ENCODE measurements around the gene RAET1E.
"Not testable (repeated sequence)": the region's sequence is repeated elsewhere in the genome, so short reads cannot be mapped to it uniquely, and the experiment has no call there.

The RAET1E gene

DNA sequence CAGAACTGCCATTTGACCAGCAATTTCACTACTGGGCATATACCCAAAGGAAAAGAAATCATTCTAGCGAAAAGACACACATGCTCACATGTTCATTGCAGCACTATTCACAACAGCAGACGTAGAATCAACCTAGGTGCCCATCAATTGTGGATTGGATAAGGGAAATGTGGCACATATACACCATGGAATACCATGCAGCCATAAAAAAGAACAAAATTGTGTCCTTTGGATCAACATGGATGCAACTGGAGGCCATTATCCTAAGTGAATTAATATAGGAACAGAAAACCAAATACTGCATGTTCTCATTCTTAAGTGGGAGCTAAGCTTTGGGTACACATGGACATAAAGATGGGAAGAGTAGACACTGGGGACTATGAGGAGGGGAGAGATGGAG, 16.1 kb downstream of the RAET1E start:
- H3K4me1 Mint-ChIP-seq: peaks cover 0 to 2% of the 10 kb centered on the region in 2 donors
- no peaks in the 10 kb centered on the region for H3K9me3 Mint-ChIP-seq
- no peak for DNase-seq
- no peak overlapping the region for H3K27ac Mint-ChIP-seq
- H3K4me3 Mint-ChIP-seq: no peak overlapping the region
- no peak for ATAC-seq (replicated peaks)
- no peaks in the 10 kb centered on the region for H3K36me3 Mint-ChIP-seq
- peaks cover 56 to 69% of the 10 kb centered on the region in 2 donors for H3K27me3 Mint-ChIP-seq

DNA sequence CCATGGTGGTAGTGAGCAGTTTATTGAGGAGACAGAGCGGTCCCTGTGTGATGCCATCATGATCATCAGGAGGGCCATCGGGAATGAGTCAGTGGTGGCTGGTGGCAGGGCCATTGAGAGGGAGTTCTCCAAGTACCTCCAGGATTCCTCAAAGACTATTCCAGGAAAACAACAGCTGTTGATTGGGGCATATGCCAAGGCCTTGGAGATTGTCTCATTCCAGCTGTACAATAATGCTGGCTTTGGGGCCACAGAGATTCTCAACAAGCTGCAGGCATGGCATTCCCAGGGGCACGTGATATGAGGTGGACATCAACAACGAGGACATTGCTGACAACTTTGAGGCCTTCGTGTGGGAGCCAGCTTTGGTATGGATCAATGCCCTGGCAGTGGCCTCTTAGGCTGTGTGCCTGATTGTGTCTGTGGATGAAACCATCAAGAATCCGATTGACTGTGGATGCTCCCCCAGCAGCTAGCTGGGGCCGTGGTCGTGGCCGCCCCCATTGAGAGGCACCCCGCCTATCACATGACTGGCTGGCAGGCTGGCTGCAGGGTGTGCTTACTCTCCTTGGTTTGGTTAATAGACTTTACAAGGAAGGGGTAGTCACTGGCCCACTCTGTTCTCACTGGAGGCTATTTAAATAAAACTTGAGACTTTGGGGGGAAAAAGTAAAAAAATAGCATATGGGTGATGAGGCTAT, 16.7 kb downstream of the RAET1E start:
- H3K27me3 Mint-ChIP-seq: peaks cover 57 to 74% of the 10 kb centered on the region in 2 donors
- DNase-seq (no peak), ATAC-seq (replicated peaks) (no peak)
- peaks cover 0 to 2% of the 10 kb centered on the region in 2 donors for H3K4me1 Mint-ChIP-seq
- H3K4me3 Mint-ChIP-seq: no peak overlapping the region
- no peaks in the 10 kb centered on the region for H3K36me3 Mint-ChIP-seq
- H3K27ac Mint-ChIP-seq: no peak overlapping the region
- H3K9me3 Mint-ChIP-seq: no peaks in the 10 kb centered on the region

DNA sequence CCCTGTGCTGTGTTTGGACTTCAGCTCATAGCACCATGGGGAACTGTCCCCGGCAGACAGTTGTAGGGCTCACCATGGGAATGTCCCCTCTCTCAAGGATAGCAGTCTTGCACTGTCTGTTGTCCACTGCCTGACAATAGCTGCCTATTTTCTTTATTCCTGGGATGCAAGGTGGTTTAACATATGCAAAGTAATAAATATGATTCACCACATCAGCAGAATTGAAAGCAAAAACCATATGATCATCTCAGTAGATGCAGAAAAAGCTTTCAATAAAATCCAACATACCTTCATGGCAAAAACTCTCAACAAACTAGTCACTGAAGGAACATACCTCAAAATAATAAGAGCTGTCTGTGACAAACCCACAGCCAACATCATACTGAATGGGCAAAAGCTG, 20.3 kb downstream of the RAET1E start:
- ATAC-seq (replicated peaks) (no peak), DNase-seq (no peak)
- Mint-ChIP-seq H3K4me1 (peaks cover 0 to 2% of the 10 kb centered on the region in 2 donors), H3K4me3 (no peak overlapping the region), H3K36me3 (no peaks in the 10 kb centered on the region), H3K27ac (no peak overlapping the region), H3K9me3 (no peaks in the 10 kb centered on the region), H3K27me3 (peaks cover 65 to 77% of the 10 kb centered on the region in 2 donors)

DNA sequence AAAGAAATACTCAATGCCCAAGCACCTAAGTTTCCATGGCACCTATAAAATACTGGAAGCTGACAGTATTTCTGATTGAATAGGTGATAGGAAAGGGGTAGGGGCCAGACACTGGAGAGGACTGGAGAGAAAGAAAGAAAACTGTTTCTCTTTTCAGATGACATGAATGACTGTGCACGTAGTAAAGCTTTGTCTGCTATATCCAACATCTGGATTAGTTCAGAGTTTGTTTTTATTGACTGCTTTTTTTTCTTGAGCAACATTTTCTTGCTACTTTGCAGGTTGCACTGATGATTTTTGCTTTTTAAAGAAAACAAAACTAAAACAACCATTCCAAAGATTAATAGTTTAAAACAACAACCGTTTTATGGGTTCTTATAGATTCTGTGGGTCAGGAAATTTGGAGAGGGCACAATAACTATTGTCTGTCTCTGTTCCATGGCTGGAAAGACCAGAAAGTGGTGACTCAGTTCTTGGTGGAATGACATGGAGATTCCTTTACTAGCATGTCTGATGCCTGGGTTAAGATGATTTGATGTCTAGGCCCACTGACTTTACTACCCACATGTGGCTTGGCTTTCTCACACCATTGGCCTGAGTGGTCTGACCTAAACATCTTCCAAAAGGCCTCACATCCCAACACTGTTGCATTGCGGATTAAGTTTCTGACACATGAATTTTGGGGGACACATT, 21.5 kb downstream of the RAET1E start:
- Mint-ChIP-seq H3K27me3 (peaks cover 67 to 76% of the 10 kb centered on the region in 2 donors), H3K36me3 (no peaks in the 10 kb centered on the region), H3K4me1 (peaks cover 0 to 2% of the 10 kb centered on the region in 2 donors), H3K27ac (no peak overlapping the region), H3K9me3 (peaks cover 4 to 9% of the 10 kb centered on the region in 2 donors), H3K4me3 (no peak overlapping the region)
- no peak for DNase-seq
- no peak for ATAC-seq (replicated peaks)

DNA sequence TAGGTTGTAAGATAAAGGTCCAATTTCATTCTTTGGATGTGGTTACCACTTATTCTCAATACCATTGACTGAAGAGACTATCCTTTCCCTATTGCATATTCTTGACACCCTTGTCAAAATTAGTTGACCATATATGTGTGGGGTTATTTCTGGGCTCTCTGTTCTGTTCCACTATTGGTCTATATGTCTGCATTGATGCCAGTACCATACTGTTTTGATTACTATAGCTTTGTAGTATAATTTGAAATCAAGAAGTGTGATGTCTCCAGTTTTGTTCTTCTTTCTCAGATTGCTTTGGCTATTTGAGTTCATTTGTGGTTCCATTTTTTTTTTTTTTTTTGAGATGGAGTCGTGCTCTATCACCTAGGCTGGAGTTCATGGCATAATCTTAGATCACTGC, 25.7 kb downstream of the RAET1E start:
- Mint-ChIP-seq H3K36me3 (no peaks in the 10 kb centered on the region), H3K27me3 (peaks cover 35 to 45% of the 10 kb centered on the region in 2 donors), H3K9me3 (peaks cover 4 to 9% of the 10 kb centered on the region in 2 donors), H3K4me1 (peaks cover 0 to 3% of the 10 kb centered on the region in 2 donors), H3K27ac (no peak overlapping the region), H3K4me3 (no peak overlapping the region)
- ATAC-seq (replicated peaks) (no peak), DNase-seq (no peak)

DNA sequence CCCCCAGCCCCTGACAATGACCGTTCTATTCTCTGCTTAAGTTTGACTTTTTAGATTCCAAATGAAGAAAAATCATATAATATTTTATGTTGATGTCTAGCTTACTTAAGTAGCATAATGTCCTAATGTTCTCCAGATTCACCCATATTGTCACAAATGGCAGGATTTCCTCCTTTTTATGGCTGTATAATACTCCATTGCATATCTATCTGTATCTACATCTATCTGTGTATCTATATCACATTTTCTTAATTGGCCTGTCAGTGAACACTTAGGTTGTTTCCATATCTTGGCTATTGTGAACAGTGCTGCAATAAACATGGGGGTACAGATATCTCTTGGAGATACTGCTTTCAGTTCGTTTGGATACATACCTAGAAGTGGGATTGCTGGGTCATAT, 26.7 kb downstream of the RAET1E start:
- ATAC-seq (replicated peaks) (no peak), DNase-seq (no peak)
- no peaks in the 10 kb centered on the region for H3K36me3 Mint-ChIP-seq
- H3K4me3 Mint-ChIP-seq: no peak overlapping the region
- H3K27ac Mint-ChIP-seq: no peak overlapping the region
- H3K4me1 Mint-ChIP-seq: peaks cover 0 to 3% of the 10 kb centered on the region in 2 donors
- H3K27me3 Mint-ChIP-seq: peaks cover 26 to 37% of the 10 kb centered on the region in 2 donors
- H3K9me3 Mint-ChIP-seq: peaks cover 4 to 9% of the 10 kb centered on the region in 2 donors

DNA sequence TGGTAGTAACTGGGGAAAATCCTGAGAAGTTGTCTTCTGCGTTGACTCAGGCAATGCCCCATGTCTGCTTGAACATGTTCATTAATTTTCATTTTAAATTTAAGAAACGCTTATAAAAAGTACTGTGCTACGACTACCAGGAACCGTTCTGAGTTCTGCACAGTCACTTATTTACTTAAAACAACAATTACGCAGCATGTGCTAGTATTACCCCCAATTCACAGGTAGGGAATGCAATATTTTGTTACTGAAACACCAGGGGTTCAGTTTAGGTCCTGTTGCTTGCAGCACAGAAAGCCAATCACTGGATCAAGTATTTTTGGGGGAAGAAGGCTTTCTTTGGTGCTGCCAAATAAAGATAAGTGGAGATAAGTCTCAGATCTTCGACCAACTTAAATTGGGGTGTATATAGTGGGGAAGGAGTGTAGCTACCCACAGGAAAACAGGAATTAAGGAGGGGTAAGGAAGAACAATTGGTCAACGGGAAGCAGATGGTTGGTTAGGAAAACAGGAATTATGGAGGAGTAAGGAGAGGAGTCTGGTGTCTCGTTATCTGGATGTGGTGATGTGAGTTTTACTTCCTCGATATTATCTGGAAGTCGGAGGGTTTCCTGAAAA, 28.5 kb downstream of the RAET1E start:
- H3K27ac Mint-ChIP-seq: no peak overlapping the region
- H3K27me3 Mint-ChIP-seq: peaks cover 23 to 32% of the 10 kb centered on the region in 2 donors
- H3K36me3 Mint-ChIP-seq: no peaks in the 10 kb centered on the region
- H3K9me3 Mint-ChIP-seq: peaks cover 4 to 9% of the 10 kb centered on the region in 2 donors
- H3K4me1 Mint-ChIP-seq: peaks cover 0 to 3% of the 10 kb centered on the region in 2 donors
- H3K4me3 Mint-ChIP-seq: no peak overlapping the region
- DNase-seq: no peak
- ATAC-seq (replicated peaks): no peak

DNA sequence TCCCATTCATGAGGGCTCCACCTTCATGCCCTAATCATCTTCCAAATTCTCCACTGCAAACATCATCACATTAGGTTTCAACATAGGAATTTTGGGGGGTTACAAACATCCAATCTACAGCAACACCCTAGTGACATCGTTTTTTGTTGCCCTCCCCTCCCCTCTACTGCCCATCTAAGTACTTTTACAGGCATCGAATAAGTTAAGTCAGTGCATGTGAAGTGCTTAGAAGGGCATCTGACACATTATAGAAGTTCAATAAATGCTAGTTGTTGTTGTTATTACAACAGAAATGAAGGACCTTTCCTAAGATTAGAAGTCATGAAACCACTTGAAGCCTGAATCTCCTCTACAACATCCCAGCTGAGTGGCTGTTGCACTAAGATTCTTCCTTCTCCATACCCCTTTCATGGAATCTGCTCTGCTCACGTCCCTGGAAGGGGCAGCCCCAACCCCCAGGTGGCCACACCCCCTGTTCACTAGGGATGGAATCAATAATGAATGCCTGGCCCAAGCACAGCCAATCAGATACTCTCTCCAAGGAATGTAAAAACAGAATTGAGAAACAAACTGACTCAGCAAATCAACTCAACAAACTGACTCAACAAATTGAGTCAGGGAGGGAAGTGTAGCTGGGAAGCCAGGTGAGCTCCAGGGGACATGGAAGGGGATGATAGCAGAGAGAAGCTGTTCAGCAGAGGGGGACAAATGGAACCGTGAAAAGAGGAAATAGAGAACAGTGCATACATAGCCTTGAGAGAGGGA, 29.9 kb downstream of the RAET1E start:
- Mint-ChIP-seq H3K4me1 (peaks cover 2 to 3% of the 10 kb centered on the region in 2 donors), H3K27me3 (peaks cover 18 to 23% of the 10 kb centered on the region in 2 donors), H3K27ac (no peak overlapping the region), H3K36me3 (no peaks in the 10 kb centered on the region), H3K4me3 (no peak overlapping the region), H3K9me3 (peaks cover 4 to 9% of the 10 kb centered on the region in 2 donors)
- ATAC-seq (replicated peaks) (no peak), DNase-seq (no peak)

DNA sequence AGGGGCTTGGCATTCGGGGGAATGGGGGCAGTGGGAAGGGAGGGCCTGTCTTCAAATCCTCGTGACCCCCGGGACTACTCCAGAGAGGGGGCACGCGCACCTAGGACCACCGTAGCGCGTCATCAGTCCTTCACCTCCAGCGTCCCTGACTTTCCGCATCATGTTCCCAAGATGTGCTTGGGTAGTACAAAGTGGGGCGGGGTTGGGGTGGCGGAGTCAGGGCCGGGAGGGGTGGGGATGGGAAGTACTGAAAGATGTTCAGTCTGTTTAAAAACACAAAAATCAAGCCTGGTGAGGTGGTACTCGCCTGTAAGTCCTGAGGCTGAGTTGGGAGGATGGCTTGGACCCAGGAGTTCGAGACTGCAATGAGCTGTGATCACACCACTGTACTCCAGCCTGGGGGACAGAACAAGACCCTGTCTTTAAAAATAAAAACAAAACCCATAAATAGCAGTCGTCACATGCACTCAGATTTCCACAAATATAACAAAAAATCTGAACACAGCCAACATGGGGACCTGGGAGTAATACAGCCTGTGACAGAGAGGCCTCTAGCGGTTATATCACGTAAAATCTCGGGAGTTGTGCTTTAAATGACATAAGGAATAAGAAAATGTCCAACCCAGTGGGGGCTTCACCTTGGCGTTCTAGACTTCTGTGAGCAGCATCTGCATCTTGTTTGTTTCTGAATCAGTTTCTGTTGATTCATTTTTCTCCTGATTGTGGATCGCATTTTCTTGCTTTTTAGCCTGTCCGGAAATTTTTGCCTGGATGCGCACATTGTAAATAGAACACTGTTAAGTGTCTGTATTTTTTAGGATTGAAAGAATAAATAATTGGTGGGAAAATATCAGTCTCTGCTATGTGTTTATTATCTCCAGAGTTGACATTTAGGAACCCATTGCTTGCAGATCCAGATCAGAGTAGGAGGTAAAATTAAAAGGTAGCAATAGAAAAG, 33.1 kb downstream of the RAET1E start:
- ATAC-seq (replicated peaks): peak; percentile 28 to 34
- no peaks in the 10 kb centered on the region for H3K36me3 Mint-ChIP-seq
- no peak overlapping the region for H3K27ac Mint-ChIP-seq
- no peaks in the 10 kb centered on the region for H3K9me3 Mint-ChIP-seq
- peaks cover 31 to 41% of the 10 kb centered on the region in 2 donors for H3K27me3 Mint-ChIP-seq
- H3K4me1 Mint-ChIP-seq: peaks cover 6 to 8% of the 10 kb centered on the region in 2 donors
- DNase-seq: peak; percentile 15
- peak overlapping the region; percentile 29 to 67 for H3K4me3 Mint-ChIP-seq

DNA sequence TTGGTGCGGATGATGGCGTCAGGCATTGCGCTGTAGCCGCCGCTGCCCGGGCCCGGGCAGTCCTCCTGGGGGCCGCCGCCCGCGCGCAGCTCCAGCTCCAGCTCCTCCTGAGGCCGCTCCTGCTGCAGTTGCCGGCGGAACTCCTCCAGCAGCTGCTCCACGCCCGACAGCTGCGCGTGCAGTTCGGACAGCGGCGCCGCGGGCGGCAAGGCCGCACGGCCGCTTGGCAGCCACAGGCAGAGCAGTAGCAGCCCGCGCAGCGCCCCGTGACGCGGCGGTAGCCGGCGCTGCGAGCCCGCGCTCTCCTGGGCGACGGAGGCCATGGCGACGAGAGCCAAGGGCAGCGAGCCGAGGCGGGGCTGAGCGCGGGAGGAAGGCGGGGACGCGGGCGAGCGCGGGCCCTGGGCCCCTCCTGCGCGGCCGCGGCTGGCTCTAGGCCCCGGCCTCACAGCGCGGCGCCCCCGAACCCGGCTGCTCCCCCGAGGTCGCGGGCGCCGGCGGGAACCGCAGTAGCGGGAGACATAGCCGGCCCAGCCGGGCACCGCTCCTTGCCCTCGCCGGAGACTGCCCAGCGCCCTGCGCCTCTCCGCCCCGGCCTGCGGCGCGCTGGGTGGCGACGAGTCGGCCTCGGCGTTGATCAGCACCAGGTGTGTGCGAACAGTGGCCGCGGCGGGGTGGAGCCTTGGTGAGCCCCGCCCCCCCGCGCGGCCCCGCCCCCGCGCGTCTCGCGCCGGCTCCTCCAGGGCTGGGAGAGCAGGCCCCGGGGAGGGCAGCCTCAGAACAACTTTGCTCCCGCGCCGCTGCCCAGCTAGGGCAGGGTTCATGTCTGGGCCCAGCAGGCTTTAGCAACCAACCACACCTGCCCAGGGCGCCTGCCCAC, 34.0 kb downstream of the RAET1E start, which contains the start of gene LRP11:
TSS of gene LRP11 (minus strand) at position 662 of the 880 bp plus-strand sequence. CDS start at position 323, 339 bp downstream.
- peaks cover 30 to 41% of the 10 kb centered on the region in 2 donors for H3K27me3 Mint-ChIP-seq
- peak; percentile 74 for DNase-seq
- H3K4me3 Mint-ChIP-seq: peak within 1 kb of the TSS; percentile 71 to 74
- peak; percentile 90 to 91 for ATAC-seq (replicated peaks)
- no peaks in the 10 kb centered on the region for H3K9me3 Mint-ChIP-seq
- no peak within 1 kb of the TSS for H3K27ac Mint-ChIP-seq
- H3K4me1 Mint-ChIP-seq: peaks cover 6 to 8% of the 10 kb centered on the region in 2 donors
- no peaks in the 10 kb centered on the region for H3K36me3 Mint-ChIP-seq

DNA sequence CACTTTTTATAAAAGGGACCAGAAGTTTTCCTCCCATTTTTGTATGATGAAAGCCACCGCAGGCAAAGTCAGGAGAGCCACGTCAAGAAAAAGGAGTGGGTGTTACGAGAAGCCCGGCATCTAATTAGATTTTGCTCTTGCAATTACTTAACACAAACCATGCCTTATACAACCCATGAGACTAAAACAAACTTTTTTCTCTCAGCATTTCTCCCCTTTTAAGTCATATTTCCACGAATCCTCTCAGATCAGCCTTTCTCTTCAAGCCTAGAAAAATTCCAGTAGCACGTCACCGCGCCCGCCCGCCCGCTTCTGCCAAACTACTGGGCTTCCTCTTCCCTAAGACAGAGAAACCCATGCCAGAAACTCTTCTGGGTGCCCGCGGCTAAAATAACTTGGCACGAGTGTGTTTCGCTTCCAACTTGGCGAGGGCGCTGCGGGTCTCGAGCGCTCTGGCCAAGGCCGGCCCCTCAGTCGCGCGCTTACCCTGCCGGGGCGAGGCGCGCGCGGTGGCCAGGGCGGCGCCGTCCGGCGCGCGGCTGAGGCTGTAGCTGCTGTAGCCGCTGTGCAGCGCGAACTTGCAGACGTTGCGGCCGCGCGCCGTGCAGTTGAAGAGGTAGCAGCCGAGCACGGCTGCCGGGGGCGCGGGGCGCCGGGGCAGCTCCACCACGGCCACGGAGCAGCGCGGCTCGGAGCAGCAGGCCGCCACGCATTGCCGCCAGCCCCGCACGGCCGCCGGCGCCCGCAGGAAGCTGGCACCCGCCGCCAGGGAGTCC, 34.8 kb downstream of the RAET1E start:
- peaks cover 30 to 41% of the 10 kb centered on the region in 2 donors for H3K27me3 Mint-ChIP-seq
- H3K4me3 Mint-ChIP-seq: peak overlapping the region; percentile 71 to 74
- no peaks in the 10 kb centered on the region for H3K9me3 Mint-ChIP-seq
- ATAC-seq (replicated peaks) (peak; percentile 37 to 48), DNase-seq (peak; percentile 23)
- H3K27ac Mint-ChIP-seq: no peak overlapping the region
- peaks cover 5 to 6% of the 10 kb centered on the region in 2 donors for H3K4me1 Mint-ChIP-seq
- no peaks in the 10 kb centered on the region for H3K36me3 Mint-ChIP-seq

DNA sequence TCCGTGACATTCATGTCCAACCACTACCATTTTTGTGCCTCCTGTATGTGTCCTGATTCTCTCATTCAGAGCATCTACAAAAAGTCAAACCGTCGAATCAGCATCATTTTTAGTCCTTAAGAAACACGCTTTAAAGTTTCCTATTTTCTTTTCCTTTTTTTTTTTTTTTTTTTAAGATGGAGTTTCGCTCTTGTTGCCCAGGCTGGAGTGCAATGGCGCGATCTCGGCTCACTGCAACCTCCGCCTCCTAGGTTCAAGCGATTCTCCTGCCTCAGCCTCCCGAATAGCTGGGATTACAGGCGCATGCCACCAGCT, 35.5 kb downstream of the RAET1E start:
- ATAC-seq (replicated peaks); H3K4me1 Mint-ChIP-seq; H3K9me3 Mint-ChIP-seq; H3K27ac Mint-ChIP-seq; H3K36me3 Mint-ChIP-seq; DNase-seq: not testable (repeated sequence)
- H3K4me3 Mint-ChIP-seq: peak overlapping the region in 1 of 2 donors; percentile 71
- peaks cover 30 to 41% of the 10 kb centered on the region in 2 donors for H3K27me3 Mint-ChIP-seq
